Activated naive CD8-positive, alpha-beta T cell treated with anti-CD3 and anti-CD28 coated beads for 36 hours (primary cell): Measurements from ENCODE around the gene SPATS2L. TPM values are rescaled to one million over a fixed set of nuclear protein-coding genes. Genes with fewer than 3 reads are reported as not detected.

ENCODE experiments used
- total RNA-seq, 2 experiments: library from RNA; stranded (reverse); gene quantifications; one replicate each; pipeline ENCODE4 v1.2.3, GENCODE V29; 2021

Gene SPATS2L
- total RNA-seq, 2 experiments from 2014 or later, result 8.1 to 9.4 TPM

Other genes starting within 250 kb of the SPATS2L start
- gene KCTD18, start 203.4 kb downstream of the SPATS2L start, total RNA-seq, result 10 to 100 TPM; 17.7 to 18.9 TPM
- 10 to 100 TPM; 36.9 to 37.6 TPM for gene SGO2, start 219.5 kb downstream of the SPATS2L start, total RNA-seq